ENCODE measurements around the gene CMSS1. TPM values are rescaled to one million over a fixed set of nuclear protein-coding genes. Genes with fewer than 3 reads are reported as not detected.

CMSS1 gene
- total and polyA plus RNA-seq, 2 donors (not counting 1 experiment from before 2014, with no cell fraction given): 7.3 to 22.8 TPM

DNA sequence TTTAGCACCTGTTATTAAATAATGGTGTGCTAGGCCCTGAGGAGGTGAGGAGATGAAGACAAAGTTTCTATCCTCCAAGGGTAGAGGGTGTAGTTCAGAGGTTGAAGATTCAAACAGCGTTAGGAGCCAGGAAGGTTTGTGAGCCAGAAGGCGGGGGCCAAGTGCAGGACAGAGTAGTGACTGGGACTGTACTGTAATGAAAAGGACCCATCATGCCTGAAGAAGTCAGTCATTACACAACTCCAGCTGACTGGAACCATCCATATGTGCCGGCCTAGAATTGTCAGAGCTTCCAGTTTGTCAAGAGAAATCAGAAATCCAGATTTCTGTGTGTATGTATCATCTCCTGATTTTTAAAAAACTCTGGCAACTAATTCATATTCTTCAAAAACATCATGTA is 241.8 kb downstream of the CMSS1 start:
- Mint-ChIP-seq H3K4me1 (peaks cover 4% of the 10 kb centered on the region), H3K27me3 (no peaks in the 10 kb centered on the region), H3K27ac (no peak overlapping the region), H3K9me3 (ENCODE audit: insufficient read depth) (no peaks in the 10 kb centered on the region), H3K4me3 (no peak overlapping the region)
- ATAC-seq (ENCODE audit: low read depth): no peak
- H3K79me2 ChIP-seq (ENCODE audit: control insufficient read depth, insufficient read depth, low read length): no peaks in the 10 kb centered on the region
- ChIA-PET CTCF (interaction anchor here (1.9 to 3.1 kb wide), 3 partner anchors 9 to 216 kb away, joined by 4 to 14 read pairs (median 4); no protein-coding TSS in a partner anchor), POLR2A (no interaction called here)
- TF ChIP-seq EZH2 (IDR thresholded peaks at IDR 0.05; ENCODE audit: borderline replicate concordance, insufficient read depth, low read depth, low read length, poor library complexity, severe bottlenecking): no peak
- TF ChIP-seq, protein P1, sequence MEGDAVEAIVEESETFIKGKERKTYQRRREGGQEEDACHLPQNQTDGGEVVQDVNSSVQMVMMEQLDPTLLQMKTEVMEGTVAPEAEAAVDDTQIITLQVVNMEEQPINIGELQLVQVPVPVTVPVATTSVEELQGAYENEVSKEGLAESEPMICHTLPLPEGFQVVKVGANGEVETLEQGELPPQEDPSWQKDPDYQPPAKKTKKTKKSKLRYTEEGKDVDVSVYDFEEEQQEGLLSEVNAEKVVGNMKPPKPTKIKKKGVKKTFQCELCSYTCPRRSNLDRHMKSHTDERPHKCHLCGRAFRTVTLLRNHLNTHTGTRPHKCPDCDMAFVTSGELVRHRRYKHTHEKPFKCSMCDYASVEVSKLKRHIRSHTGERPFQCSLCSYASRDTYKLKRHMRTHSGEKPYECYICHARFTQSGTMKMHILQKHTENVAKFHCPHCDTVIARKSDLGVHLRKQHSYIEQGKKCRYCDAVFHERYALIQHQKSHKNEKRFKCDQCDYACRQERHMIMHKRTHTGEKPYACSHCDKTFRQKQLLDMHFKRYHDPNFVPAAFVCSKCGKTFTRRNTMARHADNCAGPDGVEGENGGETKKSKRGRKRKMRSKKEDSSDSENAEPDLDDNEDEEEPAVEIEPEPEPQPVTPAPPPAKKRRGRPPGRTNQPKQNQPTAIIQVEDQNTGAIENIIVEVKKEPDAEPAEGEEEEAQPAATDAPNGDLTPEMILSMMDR (IDR thresholded peaks at IDR 0.05): no peak
- H3K9me3 ChIP-seq (ENCODE audit: control extremely low read depth in 1 of 3, control insufficient read depth in 2 of 3, insufficient read depth in 1 of 3, low read length in 2 of 3): no peaks in the 10 kb centered on the region
- WGBS (ENCODE audit: insufficient coverage): no CpG with 5 or more reads among the region's 3 CpGs
- no peak for DNase-seq
- no peak overlapping the region for H2AFZ ChIP-seq (ENCODE audit: insufficient read depth, low read depth, low read length, poor library complexity, severe bottlenecking)
- H3K36me3 ChIP-seq (replicated peaks in 1 of 2; ENCODE audit: control extremely low read depth in 1 of 2, control insufficient read depth in 1 of 2, extremely low read depth in 1 of 2, insufficient read depth in 2 of 2, low read length in 1 of 2): no peaks in the 10 kb centered on the region
- no peak overlapping the region for H3K27ac ChIP-seq (ENCODE audit: low read length in 2 of 2)
- H3K4me3 ChIP-seq (ENCODE audit: control extremely low read depth in 1 of 5, extremely low read depth in 1 of 5, insufficient read depth in 1 of 5, low read depth in 2 of 5, low read length in 4 of 5): no peak overlapping the region
- peaks cover 0 to 9% of the 10 kb centered on the region in 2 donors for H3K4me1 ChIP-seq (ENCODE audit: control insufficient read depth in 2 of 2, insufficient read depth in 2 of 2, low read length in 2 of 2)
- no peak overlapping the region for H3K4me2 ChIP-seq (replicated peaks; ENCODE audit: low read depth, low read length, poor library complexity, severe bottlenecking)
- intact Hi-C loops (cut with micrococcal nuclease): no loop called here
- H3K9ac ChIP-seq (ENCODE audit: low read length): no peak overlapping the region
- H4K20me1 ChIP-seq (ENCODE audit: control insufficient read depth, insufficient read depth, low read length, poor library complexity, severe bottlenecking): no peaks in the 10 kb centered on the region
- no peaks in the 10 kb centered on the region for H3K27me3 ChIP-seq (replicated peaks in 1 of 4; ENCODE audit: control extremely low read depth in 1 of 4, control insufficient read depth in 3 of 4, insufficient read depth in 4 of 4, low read length in 3 of 4)

DNA sequence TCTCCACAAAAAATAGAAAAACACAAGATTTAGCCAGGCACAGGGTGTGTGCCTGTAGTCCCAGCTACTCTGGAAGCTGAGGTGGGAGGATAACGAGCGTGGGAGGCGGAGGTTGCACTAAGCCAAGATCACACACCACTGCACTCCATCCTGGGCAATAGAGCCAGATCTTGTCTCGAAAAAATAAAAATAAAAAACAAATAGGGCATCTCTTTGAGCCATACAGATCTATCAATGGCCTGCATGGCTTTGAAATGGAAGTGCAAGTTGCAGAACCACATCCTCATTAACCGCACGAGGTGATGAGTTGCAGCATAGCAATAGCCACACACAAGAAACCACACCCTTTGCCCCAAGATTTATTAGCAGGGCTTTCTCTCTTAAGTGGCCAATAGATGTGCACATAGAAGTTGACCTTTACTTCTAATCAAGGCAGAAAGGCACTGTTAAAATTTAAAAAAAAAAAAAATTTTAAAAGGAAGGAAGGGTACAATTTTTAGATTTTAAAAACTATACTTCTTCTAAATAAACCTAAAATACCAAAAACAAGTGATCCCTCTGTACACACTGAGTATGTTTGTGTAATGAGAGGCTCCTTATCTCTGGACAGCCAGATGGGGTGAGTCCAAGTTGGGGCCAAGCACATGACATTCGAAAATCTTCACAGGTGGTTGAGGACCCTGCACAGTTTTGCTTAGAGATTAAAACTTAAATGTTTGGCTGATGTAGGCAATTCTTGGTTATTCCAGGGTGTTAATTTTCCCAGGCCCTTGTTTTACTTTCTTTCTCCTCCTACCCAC is 243.2 kb downstream of the CMSS1 start:
- Histone ChIP-seq H3K79me2 (ENCODE audit: control insufficient read depth, insufficient read depth, low read length) (no peaks in the 10 kb centered on the region), H3K4me1 (ENCODE audit: control insufficient read depth in 2 of 2, insufficient read depth in 2 of 2, low read length in 2 of 2) (peaks cover 0 to 9% of the 10 kb centered on the region in 2 donors), H3K9ac (ENCODE audit: low read length) (no peak overlapping the region), H3K4me3 (ENCODE audit: control extremely low read depth in 1 of 5, extremely low read depth in 1 of 5, insufficient read depth in 1 of 5, low read depth in 2 of 5, low read length in 4 of 5) (no peak overlapping the region), H4K20me1 (ENCODE audit: control insufficient read depth, insufficient read depth, low read length, poor library complexity, severe bottlenecking) (no peaks in the 10 kb centered on the region), H3K36me3 (replicated peaks in 1 of 2; ENCODE audit: control extremely low read depth in 1 of 2, control insufficient read depth in 1 of 2, extremely low read depth in 1 of 2, insufficient read depth in 2 of 2, low read length in 1 of 2) (no peaks in the 10 kb centered on the region), H3K4me2 (replicated peaks; ENCODE audit: low read depth, low read length, poor library complexity, severe bottlenecking) (no peak overlapping the region), H3K9me3 (ENCODE audit: control extremely low read depth in 1 of 3, control insufficient read depth in 2 of 3, insufficient read depth in 1 of 3, low read length in 2 of 3) (no peaks in the 10 kb centered on the region), H3K27ac (ENCODE audit: low read length in 2 of 2) (no peak overlapping the region), H3K27me3 (replicated peaks in 1 of 4; ENCODE audit: control extremely low read depth in 1 of 4, control insufficient read depth in 3 of 4, insufficient read depth in 4 of 4, low read length in 3 of 4) (no peaks in the 10 kb centered on the region), H2AFZ (ENCODE audit: insufficient read depth, low read depth, low read length, poor library complexity, severe bottlenecking) (no peak overlapping the region)
- POLR2A ChIA-PET: no interaction called here
- ATAC-seq (ENCODE audit: low read depth) (no peak), DNase-seq (no peak)
- Mint-ChIP-seq H3K4me3 (no peak overlapping the region), H3K9me3 (ENCODE audit: insufficient read depth) (no peaks in the 10 kb centered on the region), H3K27me3 (no peaks in the 10 kb centered on the region), H3K27ac (no peak overlapping the region), H3K4me1 (peaks cover 4% of the 10 kb centered on the region)
- WGBS (ENCODE audit: insufficient coverage): 70% methylated on average over 5 of the region's 7 CpGs
- CTCF ChIA-PET: interaction anchor here (0.8 to 3.1 kb wide), 2 partner anchors 8 to 20 kb away, joined by 3 to 14 read pairs; no protein-coding TSS in a partner anchor
- TF ChIP-seq, protein P1 (IDR thresholded peaks at IDR 0.05): no peak
- TF ChIP-seq EZH2 (IDR thresholded peaks at IDR 0.05; ENCODE audit: borderline replicate concordance, insufficient read depth, low read depth, low read length, poor library complexity, severe bottlenecking): no peak
- intact Hi-C loops (cut with micrococcal nuclease): no loop called here

Data from B cell (primary cell).